ENCODE results near the gene SCN2A.

Gene SCN2A

GRCh38 chr2:165425556-165425955 lies 186.3 kb downstream of the SCN2A start:
- peaks cover 0 to 3% of the 10 kb centered on the region in 2 donors for H3K4me1 Mint-ChIP-seq (ENCODE audit: low read depth in 2 of 2)
- no peak for DNase-seq
- no peak overlapping the region for H3K4me3 Mint-ChIP-seq
- peaks cover 0 to 2% of the 10 kb centered on the region in 2 donors for H3K9me3 Mint-ChIP-seq
- H3K27ac Mint-ChIP-seq, result no peak overlapping the region
- no peak for ATAC-seq (replicated peaks)
- H3K27me3 Mint-ChIP-seq, result peaks cover 9 to 10% of the 10 kb centered on the region in 2 donors
- H3K36me3 Mint-ChIP-seq (ENCODE audit: insufficient read depth), result no peaks in the 10 kb centered on the region

DNA sequence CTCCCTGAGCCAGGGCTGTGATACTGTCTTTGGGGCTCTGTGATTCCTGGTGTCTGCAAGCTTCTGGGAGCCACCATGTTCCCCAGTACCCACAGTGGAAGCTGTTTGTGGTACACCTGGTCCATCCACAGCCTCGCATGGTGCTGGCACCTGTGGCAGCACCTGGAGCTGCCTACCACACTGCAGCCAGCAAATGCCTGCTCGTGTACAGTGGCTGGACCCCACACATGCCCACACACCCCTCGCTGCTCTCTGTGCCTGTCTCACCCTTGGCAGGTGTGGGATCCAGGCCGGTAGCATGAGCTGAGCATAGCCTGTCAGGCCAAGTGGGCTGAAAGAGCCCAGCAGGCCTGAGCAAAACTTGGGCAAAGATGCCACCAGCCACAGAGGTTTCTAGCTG lies 188.5 kb downstream of the SCN2A start:
- Mint-ChIP-seq H3K4me1 (ENCODE audit: low read depth in 2 of 2) (peaks cover 0 to 3% of the 10 kb centered on the region in 2 donors), H3K27me3 (peaks cover 5 to 9% of the 10 kb centered on the region in 2 donors), H3K9me3 (peaks cover 0 to 2% of the 10 kb centered on the region in 2 donors), H3K36me3 (ENCODE audit: insufficient read depth) (no peaks in the 10 kb centered on the region), H3K4me3 (no peak overlapping the region), H3K27ac (no peak overlapping the region)
- ATAC-seq (replicated peaks), result no peak
- DNase-seq, result no peak

DNA sequence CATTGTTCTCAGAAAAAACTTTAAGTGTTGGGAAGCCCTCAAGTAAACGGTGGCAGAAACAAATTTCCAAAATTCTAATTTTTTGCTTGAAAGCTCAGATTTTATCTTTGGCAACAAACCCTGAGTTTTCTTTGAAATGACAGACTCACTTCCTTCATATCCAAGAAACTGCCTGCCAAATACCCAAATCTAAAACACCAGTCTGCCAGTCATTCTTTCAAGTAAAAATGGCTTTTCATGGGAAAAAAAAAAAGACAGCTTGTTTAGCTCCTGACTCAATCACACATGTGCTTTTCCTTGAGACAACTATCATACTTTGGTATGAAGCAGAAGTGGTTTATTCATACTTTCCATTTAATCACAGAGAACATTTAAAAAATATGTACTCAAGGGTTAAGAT lies 189.7 kb downstream of the SCN2A start:
- no peak for ATAC-seq (replicated peaks)
- H3K36me3 Mint-ChIP-seq (ENCODE audit: insufficient read depth), result no peaks in the 10 kb centered on the region
- peaks cover 0 to 3% of the 10 kb centered on the region in 2 donors for H3K4me1 Mint-ChIP-seq (ENCODE audit: low read depth in 2 of 2)
- peaks cover 0 to 2% of the 10 kb centered on the region in 2 donors for H3K9me3 Mint-ChIP-seq
- no peak overlapping the region for H3K27ac Mint-ChIP-seq
- DNase-seq, result no peak
- no peak overlapping the region for H3K4me3 Mint-ChIP-seq
- peaks cover 5 to 9% of the 10 kb centered on the region in 2 donors for H3K27me3 Mint-ChIP-seq

GRCh38 chr2:165431014-165431413 lies 191.8 kb downstream of the SCN2A start:
- DNase-seq (no peak), ATAC-seq (replicated peaks) (no peak)
- H3K4me1 Mint-ChIP-seq (ENCODE audit: low read depth in 2 of 2), result peaks cover 0 to 3% of the 10 kb centered on the region in 2 donors
- H3K36me3 Mint-ChIP-seq (ENCODE audit: insufficient read depth), result no peaks in the 10 kb centered on the region
- H3K27me3 Mint-ChIP-seq, result peaks cover 5 to 9% of the 10 kb centered on the region in 2 donors
- H3K4me3 Mint-ChIP-seq, result no peak overlapping the region
- H3K27ac Mint-ChIP-seq, result no peak overlapping the region
- peaks cover 0 to 2% of the 10 kb centered on the region in 2 donors for H3K9me3 Mint-ChIP-seq

- H3K4me1 Mint-ChIP-seq (ENCODE audit: low read depth in 2 of 2), result peaks cover 0 to 3% of the 10 kb centered on the region in 2 donors
- H3K27ac Mint-ChIP-seq, result no peak overlapping the region
- no peaks in the 10 kb centered on the region for H3K36me3 Mint-ChIP-seq (ENCODE audit: insufficient read depth)
- no peak overlapping the region for H3K4me3 Mint-ChIP-seq
- H3K9me3 Mint-ChIP-seq, result peaks cover 0 to 2% of the 10 kb centered on the region in 2 donors
- H3K27me3 Mint-ChIP-seq, result peaks cover 5 to 9% of the 10 kb centered on the region in 2 donors
- DNase-seq, result no peak
- no peak for ATAC-seq (replicated peaks)
Observed at GRCh38 chr2:165432234-165432966, 193.2 kb downstream of the SCN2A start.

- no peaks in the 10 kb centered on the region for H3K4me1 Mint-ChIP-seq (ENCODE audit: low read depth in 2 of 2)
- H3K27me3 Mint-ChIP-seq, result no peaks in the 10 kb centered on the region
- H3K27ac Mint-ChIP-seq, result no peak overlapping the region
- ATAC-seq (replicated peaks) (no peak), DNase-seq (no peak)
- no peaks in the 10 kb centered on the region for H3K9me3 Mint-ChIP-seq
- H3K4me3 Mint-ChIP-seq, result no peak overlapping the region
- H3K36me3 Mint-ChIP-seq (ENCODE audit: insufficient read depth), result no peaks in the 10 kb centered on the region
Observed at GRCh38 chr2:165434865-165435496, 195.8 kb downstream of the SCN2A start.

DNA sequence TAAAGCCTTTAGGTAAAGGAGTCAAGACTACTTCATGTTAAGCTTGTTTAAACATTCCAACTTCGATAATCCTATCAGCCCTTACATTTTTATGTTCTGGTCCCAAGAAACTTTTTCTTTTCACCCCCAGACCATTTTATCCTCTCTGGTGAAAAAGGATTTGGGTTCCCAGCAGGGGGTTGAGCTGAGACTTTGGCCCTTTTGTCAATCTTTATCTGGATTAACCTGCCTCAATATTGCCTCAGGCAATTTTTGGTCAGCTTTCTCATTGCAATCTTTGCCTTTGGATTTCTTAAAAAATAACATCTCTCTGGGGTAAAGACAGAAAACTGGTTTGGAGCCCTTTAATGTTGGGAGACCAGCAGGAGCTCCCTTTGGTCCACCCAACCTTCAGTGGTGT lies 196.4 kb downstream of the SCN2A start:
- Mint-ChIP-seq H3K4me1 (ENCODE audit: low read depth in 2 of 2) (no peaks in the 10 kb centered on the region), H3K4me3 (no peak overlapping the region), H3K9me3 (no peaks in the 10 kb centered on the region), H3K27ac (no peak overlapping the region), H3K36me3 (ENCODE audit: insufficient read depth) (no peaks in the 10 kb centered on the region), H3K27me3 (no peaks in the 10 kb centered on the region)
- no peak for ATAC-seq (replicated peaks)
- no peak for DNase-seq

- H3K36me3 Mint-ChIP-seq (ENCODE audit: insufficient read depth), result no peaks in the 10 kb centered on the region
- no peaks in the 10 kb centered on the region for H3K27me3 Mint-ChIP-seq
- H3K27ac Mint-ChIP-seq, result no peak overlapping the region
- no peaks in the 10 kb centered on the region for H3K4me1 Mint-ChIP-seq (ENCODE audit: low read depth in 2 of 2)
- DNase-seq (no peak), ATAC-seq (replicated peaks) (no peak)
- H3K9me3 Mint-ChIP-seq, result no peaks in the 10 kb centered on the region
- no peak overlapping the region for H3K4me3 Mint-ChIP-seq
Observed at GRCh38 chr2:165436559-165436958, 197.3 kb downstream of the SCN2A start.

GRCh38 chr2:165440367-165440766 lies 201.2 kb downstream of the SCN2A start:
- DNase-seq (no peak), ATAC-seq (replicated peaks) (no peak)
- no peaks in the 10 kb centered on the region for H3K9me3 Mint-ChIP-seq
- H3K27me3 Mint-ChIP-seq, result no peaks in the 10 kb centered on the region
- no peaks in the 10 kb centered on the region for H3K4me1 Mint-ChIP-seq (ENCODE audit: low read depth in 2 of 2)
- H3K27ac Mint-ChIP-seq, result no peak overlapping the region
- H3K4me3 Mint-ChIP-seq, result no peak overlapping the region
- H3K36me3 Mint-ChIP-seq (ENCODE audit: insufficient read depth), result no peaks in the 10 kb centered on the region
